NB4 (cell line): ENCODE data around the gene TOMM40.

Experiments used
- DNase-seq: peaks from one replicate; pipeline ENCODE4 v3.0.0; 2010; ENCODE audit warnings: low read depth
- H3K4me3 ChIP-seq: one replicate; pipeline ENCODE4 v1.5.1; 2011; ENCODE audit warnings: mild to moderate bottlenecking, low read depth, low read length, moderate library complexity
- MYC ChIP-seq: IDR thresholded peaks from 2 replicates; pipeline ENCODE4 v1.6.1; 2011; ENCODE audit warnings: low read depth, low read length
- POLR2A ChIP-seq: IDR thresholded peaks from 2 replicates; pipeline ENCODE4 v1.6.1; 2011; ENCODE audit warnings: mild to moderate bottlenecking; ENCODE audit not compliant: insufficient read length; ENCODE audit errors: extremely low read depth
- TF ChIP-seq, protein P1 (sequence below): IDR thresholded peaks from 2 replicates; pipeline ENCODE4 v1.6.1; 2011; ENCODE audit warnings: low read depth, low read length
- TF ChIP-seq, protein P2 (sequence below): IDR thresholded peaks from one replicate; pipeline ENCODE4 v1.5.1; 2012; ENCODE audit warnings: low read depth, low read length

TOMM40 gene

DNA sequence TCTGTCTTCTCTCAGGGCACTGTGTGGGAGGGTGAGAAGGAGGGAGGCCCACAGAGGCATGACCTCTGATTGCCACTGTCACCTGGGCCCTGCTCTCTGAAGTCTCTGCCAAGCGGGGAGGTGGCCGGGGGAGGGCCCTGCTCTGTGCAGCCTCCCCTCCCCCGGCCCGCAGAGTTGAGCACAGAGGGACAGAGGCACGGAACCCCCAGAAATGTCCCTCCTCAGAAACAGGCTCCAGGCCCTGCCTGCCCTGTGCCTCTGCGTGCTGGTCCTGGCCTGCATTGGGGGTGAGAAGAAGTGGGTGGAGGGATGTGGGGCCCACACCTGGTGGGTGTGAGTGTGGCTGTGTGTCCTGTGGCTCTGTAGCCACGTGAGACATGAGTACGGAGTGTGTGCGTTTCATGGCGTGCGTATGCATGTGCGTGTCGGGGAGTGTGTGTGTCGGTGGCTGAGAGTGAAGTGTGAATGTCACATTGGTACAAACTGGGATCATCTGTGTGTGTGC is 51.1 kb downstream of the TOMM40 start, which contains the start of gene APOC4:
APOC4 (plus strand) TSS at position 171 of the 505 bp plus-strand sequence; CDS start at position 212, 41 bp downstream.
- no peak for DNase-seq
- no peak for TF ChIP-seq MYC
- H3K4me3 ChIP-seq: no peak within 1 kb of the TSS

DNA sequence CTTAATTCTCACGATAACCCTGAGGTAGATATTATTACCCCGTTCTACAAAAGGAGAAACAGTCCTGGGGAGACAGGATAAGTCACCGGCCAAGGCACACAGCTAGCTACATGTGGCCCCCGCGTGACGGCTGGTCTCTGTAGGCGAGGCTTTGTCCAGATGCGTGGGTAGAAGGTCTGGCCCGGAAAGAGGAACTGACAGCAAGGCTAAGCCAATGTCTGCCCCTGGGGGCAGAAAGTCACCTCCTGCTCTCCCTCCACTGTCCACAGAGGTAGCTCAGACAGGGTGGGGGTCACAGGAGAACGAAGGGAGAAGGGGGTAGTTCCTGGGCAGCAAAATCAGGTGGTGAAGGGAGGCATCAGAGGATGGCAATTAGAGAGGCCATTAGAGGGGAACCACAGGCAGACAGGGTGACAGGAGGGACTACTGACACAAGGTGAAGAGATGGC is 52.8 kb downstream of the TOMM40 start:
- no peak overlapping the region for H3K4me3 ChIP-seq
- TF ChIP-seq, protein P1, sequence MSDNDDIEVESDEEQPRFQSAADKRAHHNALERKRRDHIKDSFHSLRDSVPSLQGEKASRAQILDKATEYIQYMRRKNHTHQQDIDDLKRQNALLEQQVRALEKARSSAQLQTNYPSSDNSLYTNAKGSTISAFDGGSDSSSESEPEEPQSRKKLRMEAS: peak; percentile 90
- TF ChIP-seq POLR2A (peak; percentile 14), MYC (peak; percentile 87)
- TF ChIP-seq, protein P2, sequence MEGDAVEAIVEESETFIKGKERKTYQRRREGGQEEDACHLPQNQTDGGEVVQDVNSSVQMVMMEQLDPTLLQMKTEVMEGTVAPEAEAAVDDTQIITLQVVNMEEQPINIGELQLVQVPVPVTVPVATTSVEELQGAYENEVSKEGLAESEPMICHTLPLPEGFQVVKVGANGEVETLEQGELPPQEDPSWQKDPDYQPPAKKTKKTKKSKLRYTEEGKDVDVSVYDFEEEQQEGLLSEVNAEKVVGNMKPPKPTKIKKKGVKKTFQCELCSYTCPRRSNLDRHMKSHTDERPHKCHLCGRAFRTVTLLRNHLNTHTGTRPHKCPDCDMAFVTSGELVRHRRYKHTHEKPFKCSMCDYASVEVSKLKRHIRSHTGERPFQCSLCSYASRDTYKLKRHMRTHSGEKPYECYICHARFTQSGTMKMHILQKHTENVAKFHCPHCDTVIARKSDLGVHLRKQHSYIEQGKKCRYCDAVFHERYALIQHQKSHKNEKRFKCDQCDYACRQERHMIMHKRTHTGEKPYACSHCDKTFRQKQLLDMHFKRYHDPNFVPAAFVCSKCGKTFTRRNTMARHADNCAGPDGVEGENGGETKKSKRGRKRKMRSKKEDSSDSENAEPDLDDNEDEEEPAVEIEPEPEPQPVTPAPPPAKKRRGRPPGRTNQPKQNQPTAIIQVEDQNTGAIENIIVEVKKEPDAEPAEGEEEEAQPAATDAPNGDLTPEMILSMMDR: no peak
- DNase-seq: peak; percentile 86

DNA sequence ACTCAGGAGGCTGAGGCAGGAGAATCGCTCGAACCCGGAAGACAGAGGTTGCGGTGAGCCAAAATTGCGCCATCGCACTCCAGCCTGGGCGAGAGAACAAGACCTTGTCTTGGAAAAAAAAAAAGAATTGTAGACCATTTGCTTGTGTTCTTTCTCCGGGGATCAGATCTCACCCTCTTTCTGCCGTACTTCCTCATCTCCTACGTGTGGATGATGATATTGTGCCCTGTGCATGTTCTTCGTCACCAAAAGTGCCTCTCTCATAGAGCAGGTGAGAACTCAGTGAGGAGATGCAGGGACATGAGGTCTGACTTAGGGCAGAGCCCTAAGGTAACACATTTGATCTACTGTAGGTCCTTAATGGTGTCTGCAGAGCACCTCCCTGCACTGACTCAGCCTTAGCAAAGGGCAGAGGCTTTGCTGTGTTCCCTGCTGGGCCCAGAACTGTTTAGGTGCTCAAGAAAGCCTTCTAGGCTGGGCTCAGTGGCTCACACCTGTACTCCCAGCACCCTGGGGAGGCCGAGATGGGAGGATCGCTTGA is 56.1 kb downstream of the TOMM40 start:
- TF ChIP-seq MYC (no peak), POLR2A (no peak)
- TF ChIP-seq, protein P1: no peak
- TF ChIP-seq, protein P2: no peak
- H3K4me3 ChIP-seq: peak overlapping the region; percentile 72
- DNase-seq: peak; percentile 90

DNA sequence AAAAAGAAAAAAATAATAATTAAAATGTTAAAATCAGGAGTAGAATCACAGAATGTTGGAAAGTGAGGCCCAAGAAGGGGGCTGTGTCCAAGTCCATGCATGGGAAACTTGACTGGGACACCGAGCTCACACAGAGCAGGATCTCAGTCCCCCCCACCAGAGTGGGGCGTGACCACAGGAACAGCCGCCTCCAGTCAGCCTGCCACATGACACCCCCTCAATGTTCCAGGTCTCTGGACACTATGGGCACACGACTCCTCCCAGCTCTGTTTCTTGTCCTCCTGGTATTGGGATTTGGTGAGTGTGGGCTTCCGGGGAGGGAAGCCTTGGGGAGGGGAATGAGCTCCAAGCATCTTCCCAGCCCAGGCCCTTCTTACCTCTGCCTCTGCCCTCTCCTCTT is 57.2 kb downstream of the TOMM40 start:
- no peak for DNase-seq
- TF ChIP-seq, protein P2: no peak
- TF ChIP-seq POLR2A: no peak
- H3K4me3 ChIP-seq: no peak overlapping the region

DNA sequence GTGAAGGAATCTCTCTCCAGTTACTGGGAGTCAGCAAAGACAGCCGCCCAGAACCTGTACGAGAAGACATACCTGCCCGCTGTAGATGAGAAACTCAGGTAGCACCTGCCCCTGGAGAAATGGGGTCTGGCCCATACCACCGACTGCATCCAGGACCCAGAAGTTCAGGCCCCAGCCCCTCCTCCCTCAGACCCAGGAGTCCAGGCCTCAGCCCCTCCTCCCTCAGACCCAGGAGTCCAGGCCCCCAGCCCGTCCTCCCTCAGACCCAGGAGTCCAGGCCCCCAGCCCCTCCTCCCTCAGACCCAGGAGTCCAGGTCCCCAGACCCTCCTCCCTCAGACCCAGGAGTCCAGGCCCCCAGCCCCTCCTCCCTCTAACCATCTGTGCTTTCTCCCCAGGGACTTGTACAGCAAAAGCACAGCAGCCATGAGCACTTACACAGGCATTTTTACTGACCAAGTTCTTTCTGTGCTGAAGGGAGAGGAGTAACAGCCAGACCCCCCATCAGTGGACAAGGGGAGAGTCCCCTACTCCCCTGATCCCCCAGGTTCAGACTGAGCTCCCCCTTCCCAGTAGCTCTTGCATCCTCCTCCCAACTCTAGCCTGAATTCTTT is 57.8 kb downstream of the TOMM40 start:
- TF ChIP-seq POLR2A (no peak), MYC (no peak)
- TF ChIP-seq, protein P2: no peak
- TF ChIP-seq, protein P1: no peak
- no peak for DNase-seq
- H3K4me3 ChIP-seq: no peak overlapping the region

DNA sequence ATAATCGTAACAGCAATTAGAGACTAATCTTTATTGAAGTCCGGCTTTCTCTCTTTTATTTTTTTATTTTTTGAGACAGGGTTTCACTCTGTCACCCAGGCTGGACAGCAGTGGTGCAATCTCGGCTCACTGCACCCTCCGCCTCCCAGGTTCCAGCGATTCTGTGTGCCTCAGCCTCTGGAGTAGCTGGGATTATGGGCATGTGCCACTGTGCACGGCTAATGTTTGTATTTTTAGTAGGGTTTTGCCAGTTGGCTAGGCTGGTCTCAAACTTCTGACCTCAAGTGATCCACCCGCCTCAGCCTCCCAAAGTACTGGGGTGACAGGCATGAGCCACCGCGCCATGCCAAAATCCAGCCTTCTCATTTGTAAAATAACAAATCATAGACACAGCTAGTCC is 58.5 kb downstream of the TOMM40 start:
- H3K4me3 ChIP-seq: no peak overlapping the region
- TF ChIP-seq, protein P1: no peak
- TF ChIP-seq MYC: no peak
- TF ChIP-seq, protein P2: no peak
- TF ChIP-seq POLR2A: no peak
- no peak for DNase-seq
